ENCODE results near the gene CDC25B. TPM values are rescaled to one million over a fixed set of nuclear protein-coding genes. Genes with fewer than 3 reads are reported as not detected.

The CDC25B gene
- total and polyA plus RNA-seq, 4 experiments from 2014 or later = 25.9 to 420 (median 233) TPM

- Mint-ChIP-seq H3K36me3 (no peaks in the 10 kb centered on the region), H3K27me3 (no peaks in the 10 kb centered on the region), H3K9me3 (no peaks in the 10 kb centered on the region), H3K4me3 (peak overlapping the region; percentile 79 to 93 (median 92)), H3K27ac (peak overlapping the region; percentile 78 to 97 (median 92)), H3K4me1 (peaks cover 20 to 38% (median 25%) of the 10 kb centered on the region in 4 donors)
- intact Hi-C loops (cut with micrococcal nuclease) = loop anchor here (1.0 to 2.0 kb wide), 3 partner anchors 26 to 60 kb away; partner anchors contain the start of genes AP5S1, CENPB and PANK2
- H3K4me1 ChIP-seq (ENCODE audit: insufficient read depth, low read length) = peaks cover 27% of the 10 kb centered on the region
- DNase-seq = peak in 2 of 5 donors; percentile 8 to 58
- H3K4me3 ChIP-seq (ENCODE audit: low read length in 2 of 2) = peak overlapping the region; percentile 45 to 92
- POLR2A ChIA-PET (ENCODE audit: partially characterized antibody) = interaction anchor here (2.1 kb wide), 1 partner anchor 60 kb away, joined by 10 read pairs; the partner anchor contains the start of gene CENPB
- H3K9me3 ChIP-seq (ENCODE audit: control insufficient read depth in 1 of 2, low read length in 2 of 2) = no peaks in the 10 kb centered on the region
- CTCF ChIA-PET (ENCODE audit: partially characterized antibody) = interaction anchor here (1.5 to 2.0 kb wide), 2 partner anchors 9 to 60 kb away, joined by 5 to 9 read pairs; partner anchors contain the start of gene CENPB
- H3K36me3 ChIP-seq (ENCODE audit: insufficient read depth, low read length) = no peaks in the 10 kb centered on the region
- H3K27me3 ChIP-seq (ENCODE audit: insufficient read depth, low read length) = no peaks in the 10 kb centered on the region
- peak overlapping the region; percentile 85 for H3K27ac ChIP-seq (ENCODE audit: low read depth, low read length)
Measured at GRCh38 chr20:3846378-3846739, 50.2 kb downstream of the CDC25B start.

DNA sequence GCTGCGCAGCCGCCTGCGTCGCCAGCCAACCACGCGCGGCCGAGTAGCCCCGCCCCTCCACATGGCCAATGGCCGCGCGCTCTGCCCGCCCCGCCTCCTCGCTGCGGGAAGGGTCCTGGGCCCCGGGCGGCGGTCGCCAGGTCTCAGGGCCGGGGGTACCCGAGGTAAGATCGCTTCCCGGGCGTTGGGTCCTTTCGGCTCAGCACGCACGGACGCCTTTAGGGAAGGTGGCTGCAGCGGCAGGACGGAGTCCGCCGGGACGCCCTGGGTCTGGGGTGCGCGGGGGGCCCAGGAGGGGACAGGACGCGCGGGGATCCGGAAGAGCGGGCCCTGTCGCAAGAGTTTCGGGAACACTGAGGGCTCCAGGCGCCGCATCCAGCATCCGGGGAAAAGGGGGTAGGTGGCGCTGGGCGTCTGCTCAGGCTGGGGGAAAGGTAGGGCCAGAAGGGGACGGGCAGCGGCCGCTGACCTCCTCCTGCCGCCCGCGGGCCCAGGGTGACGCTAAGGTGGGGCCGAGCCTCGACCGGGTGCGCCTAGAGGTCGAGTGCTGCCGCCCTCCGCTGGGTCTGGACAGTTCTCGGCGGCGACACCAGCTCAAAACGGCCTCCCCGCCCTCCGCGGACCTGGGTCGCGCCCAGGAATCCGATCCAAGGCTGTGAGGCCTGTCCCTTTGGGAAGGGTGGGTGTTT is 50.8 kb downstream of the CDC25B start, which contains the start of gene MAVS:
Gene MAVS, plus strand, starts transcription at position 95 of the 689 bp plus-strand sequence. CDS start 7,791 bp downstream, outside the sequence.
- DNase-seq = peak; percentile 81 to 84 (median 81)
- H3K27ac ChIP-seq (ENCODE audit: low read depth, low read length) = peak within 1 kb of the TSS; percentile 85
- peak within 1 kb of the TSS; percentile 45 to 92 for H3K4me3 ChIP-seq (ENCODE audit: low read length in 2 of 2)
- POLR2A ChIA-PET (ENCODE audit: partially characterized antibody) = interaction anchor here (1.0 to 2.1 kb wide), 2 partner anchors 26 to 60 kb away, joined by 4 to 10 read pairs; partner anchors contain the start of genes AP5S1 and CENPB
- H3K4me1 ChIP-seq (ENCODE audit: insufficient read depth, low read length) = peaks cover 27% of the 10 kb centered on the region
- Mint-ChIP-seq H3K27me3 (no peaks in the 10 kb centered on the region), H3K36me3 (no peaks in the 10 kb centered on the region), H3K4me3 (peak within 1 kb of the TSS; percentile 79 to 93 (median 92)), H3K27ac (peak within 1 kb of the TSS; percentile 78 to 97 (median 93)), H3K4me1 (peaks cover 20 to 38% (median 25%) of the 10 kb centered on the region in 4 donors), H3K9me3 (no peaks in the 10 kb centered on the region)
- H3K9me3 ChIP-seq (ENCODE audit: control insufficient read depth in 1 of 2, low read length in 2 of 2) = no peaks in the 10 kb centered on the region
- intact Hi-C loops (cut with micrococcal nuclease) = loop anchor here (1.0 to 2.0 kb wide), 3 partner anchors 27 to 60 kb away; partner anchors contain the start of genes AP5S1, CENPB and PANK2
- CTCF ChIA-PET (ENCODE audit: partially characterized antibody) = no interaction called here
- H3K27me3 ChIP-seq (ENCODE audit: insufficient read depth, low read length) = no peaks in the 10 kb centered on the region
- H3K36me3 ChIP-seq (ENCODE audit: insufficient read depth, low read length) = no peaks in the 10 kb centered on the region

DNA sequence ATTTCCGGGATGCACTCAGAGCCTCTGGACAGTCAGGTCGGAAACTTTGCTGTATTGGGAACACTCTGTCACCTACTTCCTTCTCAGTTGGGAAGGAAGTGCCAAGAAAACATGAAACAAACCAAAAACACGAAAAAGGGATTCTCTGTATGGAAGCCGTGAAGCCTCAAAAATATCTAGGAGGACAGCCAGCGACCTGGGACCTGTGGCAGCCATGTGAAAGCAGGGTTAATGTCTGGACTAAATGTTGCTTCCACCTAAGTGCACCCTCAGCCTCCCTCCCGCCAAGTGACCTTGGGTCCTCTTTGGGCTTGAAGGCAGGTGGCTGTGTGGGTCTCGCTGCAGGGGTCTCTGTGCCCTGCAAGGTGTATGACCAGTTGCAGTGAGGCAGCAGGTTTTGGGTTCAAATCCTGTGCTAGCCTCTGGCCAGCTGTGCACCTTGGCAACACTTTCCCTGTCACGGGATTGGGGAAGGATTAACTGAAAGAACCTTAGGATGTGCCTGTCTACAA is 51.4 kb downstream of the CDC25B start:
- Histone ChIP-seq H3K4me3 (ENCODE audit: low read length in 2 of 2) (peak overlapping the region; percentile 20 to 92), H3K27ac (ENCODE audit: low read depth, low read length) (peak overlapping the region; percentile 85), H3K9me3 (ENCODE audit: control insufficient read depth in 1 of 2, low read length in 2 of 2) (no peaks in the 10 kb centered on the region), H3K36me3 (ENCODE audit: insufficient read depth, low read length) (no peaks in the 10 kb centered on the region), H3K27me3 (ENCODE audit: insufficient read depth, low read length) (no peaks in the 10 kb centered on the region), H3K4me1 (ENCODE audit: insufficient read depth, low read length) (peaks cover 27% of the 10 kb centered on the region)
- ChIA-PET POLR2A (ENCODE audit: partially characterized antibody) (interaction anchor here (1.0 kb wide), 1 partner anchor 27 kb away, joined by 4 read pairs; the partner anchor contains the start of gene AP5S1), CTCF (ENCODE audit: partially characterized antibody) (no interaction called here)
- H3K9me3 Mint-ChIP-seq = no peaks in the 10 kb centered on the region
- H3K36me3 Mint-ChIP-seq = no peaks in the 10 kb centered on the region
- no peaks in the 10 kb centered on the region for H3K27me3 Mint-ChIP-seq
- H3K27ac Mint-ChIP-seq = peak overlapping the region; percentile 78 to 97 (median 93)
- peak in 2 of 5 donors; percentile 3 to 11 for DNase-seq
- peak overlapping the region; percentile 79 to 93 (median 92) for H3K4me3 Mint-ChIP-seq
- H3K4me1 Mint-ChIP-seq = peaks cover 22 to 38% (median 25%) of the 10 kb centered on the region in 4 donors
- intact Hi-C loops (cut with micrococcal nuclease) = loop anchor here (2.0 kb wide), 2 partner anchors 41 to 61 kb away; partner anchors contain the start of genes CENPB and PANK2

- intact Hi-C loops (cut with micrococcal nuclease) = no loop called here
- H3K27ac ChIP-seq (ENCODE audit: low read depth, low read length) = no peak overlapping the region
- H3K9me3 ChIP-seq (ENCODE audit: control insufficient read depth in 1 of 2, low read length in 2 of 2) = no peaks in the 10 kb centered on the region
- Mint-ChIP-seq H3K27ac (peak overlapping the region; percentile 65 to 91 (median 79)), H3K9me3 (no peaks in the 10 kb centered on the region), H3K4me3 (peak overlapping the region; percentile 80 to 93 (median 92)), H3K36me3 (no peaks in the 10 kb centered on the region), H3K27me3 (no peaks in the 10 kb centered on the region), H3K4me1 (peaks cover 22 to 38% (median 25%) of the 10 kb centered on the region in 4 donors)
- DNase-seq = no peak
- no peak overlapping the region for H3K4me3 ChIP-seq (ENCODE audit: low read length in 2 of 2)
- no peaks in the 10 kb centered on the region for H3K27me3 ChIP-seq (ENCODE audit: insufficient read depth, low read length)
- H3K36me3 ChIP-seq (ENCODE audit: insufficient read depth, low read length) = no peaks in the 10 kb centered on the region
- POLR2A ChIA-PET (ENCODE audit: partially characterized antibody) = no interaction called here
- peaks cover 27% of the 10 kb centered on the region for H3K4me1 ChIP-seq (ENCODE audit: insufficient read depth, low read length)
- CTCF ChIA-PET (ENCODE audit: partially characterized antibody) = interaction anchor here (0.9 to 1.3 kb wide), 3 partner anchors 32 to 96 kb away, joined by 3 to 5 read pairs (median 3); no protein-coding TSS in a partner anchor
Measured at GRCh38 chr20:3848565-3848964, 52.5 kb downstream of the CDC25B start.

GRCh38 chr20:3854462-3854871 is 58.4 kb downstream of the CDC25B start:
- Mint-ChIP-seq H3K9me3 (no peaks in the 10 kb centered on the region), H3K27me3 (no peaks in the 10 kb centered on the region), H3K4me1 (peaks cover 8 to 20% (median 9%) of the 10 kb centered on the region in 4 donors), H3K27ac (peak overlapping the region in 3 of 7 donors; percentile 22 to 62 (median 24)), H3K36me3 (peaks cover 18 to 31% of the 10 kb centered on the region in 2 donors), H3K4me3 (no peak overlapping the region)
- Histone ChIP-seq H3K27me3 (ENCODE audit: insufficient read depth, low read length) (no peaks in the 10 kb centered on the region), H3K4me3 (ENCODE audit: low read length in 2 of 2) (no peak overlapping the region), H3K4me1 (ENCODE audit: insufficient read depth, low read length) (peaks cover 10% of the 10 kb centered on the region), H3K9me3 (ENCODE audit: control insufficient read depth in 1 of 2, low read length in 2 of 2) (no peaks in the 10 kb centered on the region), H3K27ac (ENCODE audit: low read depth, low read length) (no peak overlapping the region), H3K36me3 (ENCODE audit: insufficient read depth, low read length) (peaks cover 25% of the 10 kb centered on the region)
- DNase-seq = no peak
- intact Hi-C loops (cut with micrococcal nuclease) = loop anchor here (2.0 kb wide), 2 partner anchors 34 to 60 kb away; partner anchors contain the start of gene AP5S1
- ChIA-PET POLR2A (ENCODE audit: partially characterized antibody) (interaction anchor here (0.9 to 1.8 kb wide), 11 partner anchors 34 to 231 kb away, joined by 3 to 11 read pairs (median 5); partner anchors contain the start of genes ADISSP, AP5S1, CDC25B and CENPB), CTCF (ENCODE audit: partially characterized antibody) (interaction anchor here (0.7 to 4.4 kb wide), 32 partner anchors 9 to 446 kb away, joined by 3 to 61 read pairs (median 4); partner anchors contain the start of genes ADISSP, AP5S1, CDC25B and CENPB)

Data from CD4-positive, alpha-beta memory T cell (primary cell).